ENCODE measurements around the gene KDM4F. TPM values are rescaled to one million over a fixed set of nuclear protein-coding genes. Genes with fewer than 3 reads are reported as not detected.

The KDM4F gene
- polyA plus RNA-seq, 1 donor from 2014 or later: not detected

DNA sequence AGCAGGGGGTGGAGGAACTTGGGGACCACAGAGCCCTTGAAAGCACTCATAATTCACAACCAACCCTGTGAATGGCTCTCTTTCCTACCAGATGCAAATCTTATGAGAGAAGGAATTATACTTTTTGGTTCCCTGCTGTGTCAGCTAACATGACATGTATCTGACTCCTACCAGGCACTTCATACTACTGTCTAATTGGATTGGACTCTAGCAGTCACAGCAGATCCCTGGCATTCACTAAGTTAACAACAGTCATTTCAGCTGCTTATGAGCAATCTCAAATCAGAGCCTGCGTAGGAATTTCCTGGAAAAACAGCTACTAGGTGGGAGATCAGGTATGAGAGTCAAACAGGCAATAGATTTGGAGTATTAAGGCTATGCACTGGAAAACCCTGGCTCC is 29.3 kb downstream of the KDM4F start:
- no peaks in the 10 kb centered on the region for H3K36me3 ChIP-seq (ENCODE audit: insufficient read depth, low read length)
- H3F3A ChIP-seq (ENCODE audit: insufficient read depth, low read length, poor library complexity, severe bottlenecking): no peaks in the 10 kb centered on the region
- H3K4me3 ChIP-seq (ENCODE audit: low read length): no peak overlapping the region
- no peak overlapping the region for H2AFZ ChIP-seq (ENCODE audit: low read depth, low read length)
- H3K27me3 ChIP-seq (ENCODE audit: insufficient read depth, low read depth, low read length): no peaks in the 10 kb centered on the region
- H3K79me2 ChIP-seq (replicated peaks; ENCODE audit: insufficient read depth, low read length): no peaks in the 10 kb centered on the region
- H4K20me1 ChIP-seq (ENCODE audit: insufficient read depth): no peaks in the 10 kb centered on the region
- H3K27ac ChIP-seq (ENCODE audit: low read length): no peak overlapping the region
- no peak overlapping the region for H3K4me2 ChIP-seq (ENCODE audit: low read length)
- H3K9me3 ChIP-seq (ENCODE audit: low read length): no peaks in the 10 kb centered on the region
- H3K9ac ChIP-seq (ENCODE audit: low read length): no peak overlapping the region
- TF ChIP-seq RAD21 (conservative IDR thresholded peaks at IDR 0.05): no peak
- TF ChIP-seq POLR2AphosphoS5 (IDR thresholded peaks at IDR 0.05): no peak
- TF ChIP-seq, protein P1, sequence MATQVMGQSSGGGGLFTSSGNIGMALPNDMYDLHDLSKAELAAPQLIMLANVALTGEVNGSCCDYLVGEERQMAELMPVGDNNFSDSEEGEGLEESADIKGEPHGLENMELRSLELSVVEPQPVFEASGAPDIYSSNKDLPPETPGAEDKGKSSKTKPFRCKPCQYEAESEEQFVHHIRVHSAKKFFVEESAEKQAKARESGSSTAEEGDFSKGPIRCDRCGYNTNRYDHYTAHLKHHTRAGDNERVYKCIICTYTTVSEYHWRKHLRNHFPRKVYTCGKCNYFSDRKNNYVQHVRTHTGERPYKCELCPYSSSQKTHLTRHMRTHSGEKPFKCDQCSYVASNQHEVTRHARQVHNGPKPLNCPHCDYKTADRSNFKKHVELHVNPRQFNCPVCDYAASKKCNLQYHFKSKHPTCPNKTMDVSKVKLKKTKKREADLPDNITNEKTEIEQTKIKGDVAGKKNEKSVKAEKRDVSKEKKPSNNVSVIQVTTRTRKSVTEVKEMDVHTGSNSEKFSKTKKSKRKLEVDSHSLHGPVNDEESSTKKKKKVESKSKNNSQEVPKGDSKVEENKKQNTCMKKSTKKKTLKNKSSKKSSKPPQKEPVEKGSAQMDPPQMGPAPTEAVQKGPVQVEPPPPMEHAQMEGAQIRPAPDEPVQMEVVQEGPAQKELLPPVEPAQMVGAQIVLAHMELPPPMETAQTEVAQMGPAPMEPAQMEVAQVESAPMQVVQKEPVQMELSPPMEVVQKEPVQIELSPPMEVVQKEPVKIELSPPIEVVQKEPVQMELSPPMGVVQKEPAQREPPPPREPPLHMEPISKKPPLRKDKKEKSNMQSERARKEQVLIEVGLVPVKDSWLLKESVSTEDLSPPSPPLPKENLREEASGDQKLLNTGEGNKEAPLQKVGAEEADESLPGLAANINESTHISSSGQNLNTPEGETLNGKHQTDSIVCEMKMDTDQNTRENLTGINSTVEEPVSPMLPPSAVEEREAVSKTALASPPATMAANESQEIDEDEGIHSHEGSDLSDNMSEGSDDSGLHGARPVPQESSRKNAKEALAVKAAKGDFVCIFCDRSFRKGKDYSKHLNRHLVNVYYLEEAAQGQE (IDR thresholded peaks at IDR 0.05; ENCODE audit: borderline replicate concordance): no peak
- no peak for TF ChIP-seq SMC3 (conservative IDR thresholded peaks at IDR 0.05; ENCODE audit: poor library complexity)
- TF ChIP-seq EZH2 (IDR thresholded peaks at IDR 0.05; ENCODE audit: borderline replicate concordance, insufficient read depth, low read length, poor library complexity, severe bottlenecking): no peak
- no peak for TF ChIP-seq MXI1 (conservative IDR thresholded peaks at IDR 0.05; ENCODE audit: poor library complexity, severe bottlenecking)
- TF ChIP-seq TAF1 (IDR thresholded peaks at IDR 0.05; ENCODE audit: low read depth): no peak
- TF ChIP-seq, protein P2, sequence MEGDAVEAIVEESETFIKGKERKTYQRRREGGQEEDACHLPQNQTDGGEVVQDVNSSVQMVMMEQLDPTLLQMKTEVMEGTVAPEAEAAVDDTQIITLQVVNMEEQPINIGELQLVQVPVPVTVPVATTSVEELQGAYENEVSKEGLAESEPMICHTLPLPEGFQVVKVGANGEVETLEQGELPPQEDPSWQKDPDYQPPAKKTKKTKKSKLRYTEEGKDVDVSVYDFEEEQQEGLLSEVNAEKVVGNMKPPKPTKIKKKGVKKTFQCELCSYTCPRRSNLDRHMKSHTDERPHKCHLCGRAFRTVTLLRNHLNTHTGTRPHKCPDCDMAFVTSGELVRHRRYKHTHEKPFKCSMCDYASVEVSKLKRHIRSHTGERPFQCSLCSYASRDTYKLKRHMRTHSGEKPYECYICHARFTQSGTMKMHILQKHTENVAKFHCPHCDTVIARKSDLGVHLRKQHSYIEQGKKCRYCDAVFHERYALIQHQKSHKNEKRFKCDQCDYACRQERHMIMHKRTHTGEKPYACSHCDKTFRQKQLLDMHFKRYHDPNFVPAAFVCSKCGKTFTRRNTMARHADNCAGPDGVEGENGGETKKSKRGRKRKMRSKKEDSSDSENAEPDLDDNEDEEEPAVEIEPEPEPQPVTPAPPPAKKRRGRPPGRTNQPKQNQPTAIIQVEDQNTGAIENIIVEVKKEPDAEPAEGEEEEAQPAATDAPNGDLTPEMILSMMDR (IDR thresholded peaks at IDR 0.05; ENCODE audit: poor library complexity, severe bottlenecking): no peak
- TF ChIP-seq EP300 (conservative IDR thresholded peaks at IDR 0.05; ENCODE audit: poor library complexity, severe bottlenecking): no peak
- no peaks in the 10 kb centered on the region for H3K9me2 ChIP-seq (ENCODE audit: insufficient read depth, low read length)

DNA sequence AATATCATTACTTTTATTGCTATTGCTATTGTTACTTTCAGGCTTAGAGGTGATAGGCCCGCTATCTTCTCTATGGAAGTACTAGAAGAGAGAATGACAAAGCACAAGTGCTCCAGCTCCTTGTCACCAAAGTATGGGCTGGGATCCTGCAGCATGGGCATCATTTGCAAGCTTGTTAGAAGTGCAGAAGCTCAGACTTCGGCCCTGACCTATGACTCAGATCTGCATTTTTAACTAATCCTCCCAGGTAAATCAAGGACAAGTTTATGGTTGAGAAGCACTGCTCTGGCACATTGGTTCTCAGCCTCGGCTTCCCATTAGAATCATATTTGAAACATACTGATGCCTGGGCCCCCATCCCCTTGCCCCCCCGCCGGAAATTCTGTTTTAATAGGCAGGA is 31.8 kb downstream of the KDM4F start:
- TF ChIP-seq EP300 (conservative IDR thresholded peaks at IDR 0.05; ENCODE audit: poor library complexity, severe bottlenecking): no peak
- TF ChIP-seq RAD21 (conservative IDR thresholded peaks at IDR 0.05): no peak
- TF ChIP-seq, protein P2 (IDR thresholded peaks at IDR 0.05; ENCODE audit: poor library complexity, severe bottlenecking): no peak
- Histone ChIP-seq H3F3A (ENCODE audit: insufficient read depth, low read length, poor library complexity, severe bottlenecking) (no peaks in the 10 kb centered on the region), H3K9me2 (ENCODE audit: insufficient read depth, low read length) (no peaks in the 10 kb centered on the region), H2AFZ (ENCODE audit: low read depth, low read length) (no peak overlapping the region), H3K9me3 (ENCODE audit: low read length) (no peaks in the 10 kb centered on the region), H4K20me1 (ENCODE audit: insufficient read depth) (no peaks in the 10 kb centered on the region), H3K27me3 (ENCODE audit: insufficient read depth, low read depth, low read length) (no peaks in the 10 kb centered on the region), H3K4me2 (ENCODE audit: low read length) (no peak overlapping the region), H3K36me3 (ENCODE audit: insufficient read depth, low read length) (no peaks in the 10 kb centered on the region), H3K79me2 (replicated peaks; ENCODE audit: insufficient read depth, low read length) (no peaks in the 10 kb centered on the region), H3K27ac (ENCODE audit: low read length) (no peak overlapping the region), H3K4me3 (ENCODE audit: low read length) (no peak overlapping the region), H3K9ac (ENCODE audit: low read length) (no peak overlapping the region)

Data from neural cell (in vitro differentiated cells).